CD4-positive, alpha-beta T cell (primary cell): ENCODE data around the gene ANXA2. TPM values are rescaled to one million over a fixed set of nuclear protein-coding genes. Genes with fewer than 3 reads are reported as not detected.

Source experiments
- ATAC-seq: fragments of 200-7000 bp; cut with Tn5 transposase; one replicate; pipeline ENCODE4 v1.10.0; 2022; ENCODE audit warnings: mild to moderate bottlenecking; ENCODE audit not compliant: poor library complexity
- CTCF ChIA-PET: fragments of 350-600 bp; sonication (Branson Sonifier 250); formaldehyde crosslinking; loops from one replicate; lab custom pipeline; 2021; ENCODE audit warnings: antibody characterized with exemption, inconsistent platforms; lab: Charles Lee
- POLR2A ChIA-PET: fragments of 350-600 bp; sonication (Branson Sonifier 250); formaldehyde crosslinking; loops from one replicate; lab custom pipeline; 2021; ENCODE audit warnings: antibody characterized with exemption, inconsistent platforms; lab: Charles Lee
- DNase-seq, 14 experiments: peaks; one replicate each; pipeline ENCODE4 v3.0.0-alpha.2; 2013 to 2020; ENCODE audit warnings: mixed read lengths in 2 of 14
- H3K27ac ChIP-seq, 2 donors: one replicate each; pipeline versions ENCODE4 v1.5.1 to v1.7.0; 2013; ENCODE audit warnings: low read length in 2 of 2, low read depth in 1 of 2, mild to moderate bottlenecking in 1 of 2
- H3K27me3 ChIP-seq, 2 experiments: 1 replicate in 1 of 2; 2 replicates in 1 of 2; pipeline versions ENCODE4 v1.6.1 to v1.7.0; 2013; ENCODE audit warnings: low read length in 2 of 2, control low read depth in 1 of 2, mild to moderate bottlenecking in 1 of 2, moderate library complexity in 1 of 2; ENCODE audit not compliant: insufficient read depth in 2 of 2, control insufficient read depth in 1 of 2
- H3K36me3 ChIP-seq: one replicate; pipeline ENCODE4 v1.6.1; 2013; ENCODE audit warnings: low read length, control low read depth; ENCODE audit not compliant: insufficient read depth
- H3K4me1 ChIP-seq: one replicate; pipeline ENCODE4 v1.6.1; 2013; ENCODE audit warnings: low read length, control low read depth; ENCODE audit not compliant: insufficient read depth
- H3K4me3 ChIP-seq: one replicate; pipeline ENCODE4 v1.5.1; 2013; ENCODE audit warnings: mild to moderate bottlenecking, low read length, moderate library complexity
- H3K9me3 ChIP-seq, 2 experiments: 1 replicate in 1 of 2; 2 replicates in 1 of 2; pipeline versions ENCODE4 v1.6.1 to v1.7.0; 2013; ENCODE audit warnings: low read length in 2 of 2, mild to moderate bottlenecking in 2 of 2, control low read depth in 1 of 2, moderate library complexity in 1 of 2; ENCODE audit not compliant: control insufficient read depth in 1 of 2, insufficient read depth in 1 of 2
- H3K27ac Mint-ChIP-seq: one replicate; pipeline ENCODE4 v1.8.0; 2020; ENCODE audit warnings: mixed read lengths
- H3K27me3 Mint-ChIP-seq: one replicate; pipeline ENCODE4 v1.8.0; 2021; ENCODE audit warnings: mixed read lengths
- H3K36me3 Mint-ChIP-seq: one replicate; pipeline ENCODE4 v1.8.0; 2021; ENCODE audit warnings: low read depth, mixed read lengths
- H3K4me1 Mint-ChIP-seq: one replicate; pipeline ENCODE4 v1.8.0; 2021; ENCODE audit warnings: low read depth, mixed read lengths
- H3K4me3 Mint-ChIP-seq: one replicate; pipeline ENCODE4 v1.8.0; 2020; ENCODE audit warnings: mild to moderate bottlenecking, mixed read lengths
- H3K9me3 Mint-ChIP-seq: one replicate; pipeline ENCODE4 v1.8.0; 2020; ENCODE audit warnings: mixed read lengths
- CTCF ChIP-seq: fragments of 200-600 bp; IDR thresholded peaks from one replicate; pipeline ENCODE4 v1.8.0; 2022; ENCODE audit warnings: antibody characterized with exemption, mild to moderate bottlenecking
- intact Hi-C, 2 experiments: fragments of 100-400 bp; cut with DNase I in 1 of 2; cut with micrococcal nuclease in 1 of 2; formaldehyde crosslinking; loops; one replicate each; pipeline versions ENCODE4 v1.15.1 to v1.9.0; 2023 to 2025; cut with DNase I, micrococcal nuclease
- total RNA-seq, 174 experiments: library from RNA in 2 of 174; stranded (reverse) in 2 of 174; gene quantifications; one replicate each; pipeline ENCODE4 v1.2.3 and lab custom pipeline; 2021 to 2026

The ANXA2 gene
- total RNA-seq, 2 experiments from 2014 or later: 70.8 to 74.5 TPM

DNA sequence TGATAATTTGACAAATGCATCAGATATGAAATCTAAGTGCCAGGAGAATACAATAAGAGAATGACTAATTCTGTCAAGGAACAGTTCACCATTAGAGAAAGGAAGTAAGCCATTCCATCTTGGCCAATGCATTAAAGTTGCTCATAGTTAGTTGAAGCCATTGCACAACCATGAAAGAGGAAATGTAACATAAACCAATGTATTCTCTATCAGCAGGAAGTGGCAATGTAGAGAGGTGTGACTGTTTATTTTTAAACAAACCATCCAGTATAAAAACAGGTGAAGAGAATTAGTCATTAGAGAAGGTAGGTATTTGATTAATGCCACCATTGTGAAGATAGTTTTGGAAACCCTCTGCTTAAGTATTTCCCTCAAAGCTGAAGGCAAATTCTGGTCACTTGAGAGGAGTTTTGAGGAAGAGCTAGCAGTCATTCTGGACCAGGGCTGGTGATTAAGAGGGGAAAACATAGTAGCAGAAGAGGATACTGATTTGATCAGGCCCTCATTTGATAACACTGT lies 10.7 kb upstream of the ANXA2 start:
- intact Hi-C loops: no loop called here
- no peaks in the 10 kb centered on the region for H3K36me3 Mint-ChIP-seq
- H3K4me1 Mint-ChIP-seq: peaks cover 10% of the 10 kb centered on the region
- DNase-seq (peak in 3 of 14 experiments; percentile 55 to 79 (median 61)), ATAC-seq (peak; percentile 78)
- H3K27me3 Mint-ChIP-seq: no peaks in the 10 kb centered on the region
- no peak overlapping the region for H3K4me3 Mint-ChIP-seq
- no peaks in the 10 kb centered on the region for H3K36me3 ChIP-seq
- TF ChIP-seq CTCF: no peak
- no peaks in the 10 kb centered on the region for H3K27me3 ChIP-seq
- peak overlapping the region; percentile 25 for H3K27ac Mint-ChIP-seq
- H3K9me3 ChIP-seq: no peaks in the 10 kb centered on the region
- H3K9me3 Mint-ChIP-seq: no peaks in the 10 kb centered on the region
- peaks cover 15% of the 10 kb centered on the region for H3K4me1 ChIP-seq
- ChIA-PET CTCF (interaction anchor here (1.1 kb wide), 1 partner anchor 10 kb away, joined by 4 read pairs; no protein-coding TSS in a partner anchor), POLR2A (interaction anchor here (3.9 kb wide), 1 partner anchor 10 kb away, joined by 25 read pairs; the partner anchor contains the start of gene ANXA2)
- H3K4me3 ChIP-seq: no peak overlapping the region
- peak overlapping the region in 1 of 2 donors; percentile 49 for H3K27ac ChIP-seq

- Histone ChIP-seq H3K9me3 (no peaks in the 10 kb centered on the region), H3K4me1 (peaks cover 15% of the 10 kb centered on the region), H3K27me3 (no peaks in the 10 kb centered on the region), H3K27ac (no peak overlapping the region), H3K36me3 (no peaks in the 10 kb centered on the region), H3K4me3 (no peak overlapping the region)
- Mint-ChIP-seq H3K27me3 (no peaks in the 10 kb centered on the region), H3K9me3 (no peaks in the 10 kb centered on the region), H3K36me3 (no peaks in the 10 kb centered on the region), H3K27ac (no peak overlapping the region), H3K4me1 (peaks cover 10% of the 10 kb centered on the region), H3K4me3 (no peak overlapping the region)
- ATAC-seq: no peak
- peak in 2 of 14 experiments; percentile 34 to 44 for DNase-seq
- POLR2A ChIA-PET: interaction anchor here (0.6 to 3.9 kb wide), 2 partner anchors 9 to 404 kb away, joined by 4 to 25 read pairs; partner anchors contain the start of gene ANXA2
- no peak for TF ChIP-seq CTCF
- CTCF ChIA-PET: no interaction called here
- intact Hi-C loops: no loop called here
Measured at GRCh38 chr15:60407415-60407805, 9.6 kb upstream of the ANXA2 start.

GRCh38 chr15:60406513-60407414 lies 9.0 kb upstream of the ANXA2 start:
- Histone ChIP-seq H3K9me3 (no peaks in the 10 kb centered on the region), H3K4me3 (no peak overlapping the region), H3K27ac (no peak overlapping the region), H3K36me3 (no peaks in the 10 kb centered on the region), H3K4me1 (peaks cover 15% of the 10 kb centered on the region), H3K27me3 (no peaks in the 10 kb centered on the region)
- CTCF ChIA-PET: no interaction called here
- POLR2A ChIA-PET: interaction anchor here (0.6 to 3.9 kb wide), 3 partner anchors 8 to 405 kb away, joined by 3 to 25 read pairs (median 4); partner anchors contain the start of gene ANXA2
- Mint-ChIP-seq H3K27ac (no peak overlapping the region), H3K27me3 (no peaks in the 10 kb centered on the region), H3K36me3 (no peaks in the 10 kb centered on the region), H3K4me3 (no peak overlapping the region), H3K9me3 (no peaks in the 10 kb centered on the region), H3K4me1 (peaks cover 10% of the 10 kb centered on the region)
- TF ChIP-seq CTCF: no peak
- intact Hi-C loops: no loop called here
- ATAC-seq (no peak), DNase-seq (no peak)
